GM19395 (cell line): Measurements from ENCODE around the gene AGPAT2.

ENCODE experiments used
- ATAC-seq: cut with Tn5 transposase; IDR thresholded peaks from one replicate; pipeline ENCODE4 v1.9.1; 2021; ENCODE audit warnings: mild to moderate bottlenecking, moderate library complexity; ENCODE audit not compliant: unreplicated experiment

AGPAT2 gene

GRCh38 chr9:136686794-136687711 is at the start of gene AGPAT2:
AGPAT2 (minus strand) TSS chr9:136687457; CDS start chr9:136687357, 100 bp downstream.
- ATAC-seq: peak; percentile 51

DNA sequence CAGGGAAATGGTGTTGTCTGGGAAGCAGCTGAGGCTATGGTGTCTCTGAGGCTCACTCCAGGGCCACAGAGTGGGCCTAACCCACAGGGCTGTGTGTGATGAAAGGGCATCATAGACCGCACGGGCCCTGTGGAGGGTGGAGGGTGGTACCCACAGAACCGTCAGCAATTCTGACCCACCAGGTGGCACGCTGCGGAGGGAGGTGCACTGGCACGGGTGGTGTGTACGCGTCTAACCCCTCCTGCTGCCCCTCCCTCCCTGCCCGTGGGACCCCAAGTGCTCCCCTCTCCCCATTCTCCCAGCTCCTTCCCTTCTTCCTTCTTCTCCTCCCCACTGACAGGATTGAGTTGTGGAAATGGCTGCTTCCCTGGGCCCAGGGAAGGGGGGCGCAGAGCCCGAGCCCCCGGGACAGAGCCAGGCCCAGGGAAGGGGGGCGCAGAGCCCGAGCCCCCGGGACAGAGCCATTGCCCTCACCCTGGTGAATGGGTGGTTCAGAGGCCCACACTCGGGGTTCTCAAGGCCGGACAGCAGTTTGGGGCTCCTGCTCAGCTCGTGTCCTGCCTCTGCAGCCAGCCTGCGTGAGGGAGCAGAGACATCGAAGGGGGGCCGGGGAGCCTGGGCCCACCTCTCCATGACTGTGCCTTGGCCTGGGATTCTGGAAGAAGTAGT is 48.7 kb upstream of the AGPAT2 start:
- no peak for ATAC-seq

DNA sequence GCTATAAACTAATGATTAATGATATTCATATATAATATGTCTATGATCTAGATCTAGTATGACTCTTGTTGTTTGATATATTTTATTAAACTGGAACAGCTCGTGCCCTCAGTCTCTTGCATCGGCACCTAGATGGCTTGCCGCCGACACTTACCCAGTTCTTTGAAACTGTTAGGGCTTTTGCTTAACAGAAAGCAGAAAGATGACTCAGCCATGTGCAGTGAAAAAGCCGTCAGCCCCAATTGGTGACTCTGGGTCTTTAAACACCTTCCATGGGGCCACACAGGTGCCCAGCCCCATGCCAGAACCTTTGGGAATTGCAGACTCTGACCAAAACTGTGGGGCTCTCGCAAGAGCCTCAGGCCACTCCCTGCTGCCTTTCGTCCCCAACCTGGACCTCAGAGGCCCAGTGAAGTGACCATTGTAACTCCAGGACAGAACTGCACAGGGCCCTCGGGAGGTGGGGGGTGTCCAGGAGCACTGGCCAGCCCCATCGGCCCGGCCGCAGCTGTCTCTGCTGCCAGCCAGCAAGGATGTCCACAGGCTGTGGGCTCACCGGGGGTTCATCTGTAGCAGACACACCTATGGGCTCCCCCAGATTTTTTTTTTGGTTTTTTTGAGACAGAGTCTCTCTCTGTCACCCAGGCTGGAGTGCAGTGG is 47.7 kb upstream of the AGPAT2 start:
- no peak for ATAC-seq

GRCh38 chr9:136733611-136734010 is 46.4 kb upstream of the AGPAT2 start:
- no peak for ATAC-seq

DNA sequence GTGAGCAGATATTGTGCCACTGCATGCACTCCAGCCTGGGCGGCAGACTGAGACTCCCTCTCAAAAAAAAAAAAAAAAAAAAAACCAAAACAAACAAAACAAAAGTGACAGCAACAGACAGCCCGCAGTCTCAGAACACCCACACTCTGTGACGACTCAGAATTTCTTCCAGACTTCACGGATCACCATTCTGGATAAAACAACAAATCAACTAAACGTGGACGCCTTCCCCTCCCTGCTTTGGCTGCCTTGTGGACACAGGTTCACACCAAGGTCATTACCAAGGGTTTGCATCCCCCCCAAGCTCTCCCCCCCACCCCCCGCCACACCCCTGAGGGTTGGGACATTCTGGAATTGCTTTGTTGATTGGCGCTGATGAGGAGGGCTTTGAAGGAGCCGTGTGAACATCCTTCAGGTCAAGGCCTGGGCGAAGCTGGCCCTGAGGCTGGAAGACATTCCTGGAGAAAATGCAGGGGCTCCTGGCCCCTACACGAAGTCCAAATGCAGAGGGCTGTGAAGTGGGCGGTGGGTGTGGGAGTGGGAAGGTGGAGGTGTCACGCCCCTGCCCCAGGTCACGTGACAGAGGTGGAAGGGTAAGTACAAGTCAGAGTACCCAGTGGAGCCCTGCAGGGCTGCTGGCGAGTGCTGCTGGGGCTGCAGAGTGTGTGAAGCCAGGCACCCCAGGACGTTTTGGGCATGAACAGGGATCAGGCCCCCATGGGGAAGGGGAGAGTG is 45.4 kb upstream of the AGPAT2 start:
- no peak for ATAC-seq

- no peak for ATAC-seq
Measured at GRCh38 chr9:136729926-136730325, 42.7 kb upstream of the AGPAT2 start.

DNA sequence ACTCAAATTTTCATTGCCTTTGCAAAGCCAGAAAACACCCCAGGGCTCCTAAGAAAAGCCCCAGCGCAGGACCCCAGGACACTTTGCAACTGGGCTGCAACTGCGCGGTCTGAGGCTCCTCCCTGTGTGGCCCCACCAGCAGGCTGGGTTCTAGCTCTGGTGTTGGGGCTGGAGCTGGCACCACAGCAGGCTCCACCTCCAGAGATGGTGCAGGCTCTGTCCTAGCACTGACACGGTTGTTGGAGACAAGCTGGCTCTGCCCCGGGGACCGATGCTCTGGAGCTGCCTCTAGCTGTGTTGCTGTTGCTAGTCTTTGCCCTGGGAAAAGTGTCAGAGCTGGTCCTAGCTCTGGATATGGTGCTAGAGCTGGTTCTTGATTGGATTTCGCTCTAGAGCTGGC is 41.9 kb upstream of the AGPAT2 start:
- ATAC-seq: no peak

DNA sequence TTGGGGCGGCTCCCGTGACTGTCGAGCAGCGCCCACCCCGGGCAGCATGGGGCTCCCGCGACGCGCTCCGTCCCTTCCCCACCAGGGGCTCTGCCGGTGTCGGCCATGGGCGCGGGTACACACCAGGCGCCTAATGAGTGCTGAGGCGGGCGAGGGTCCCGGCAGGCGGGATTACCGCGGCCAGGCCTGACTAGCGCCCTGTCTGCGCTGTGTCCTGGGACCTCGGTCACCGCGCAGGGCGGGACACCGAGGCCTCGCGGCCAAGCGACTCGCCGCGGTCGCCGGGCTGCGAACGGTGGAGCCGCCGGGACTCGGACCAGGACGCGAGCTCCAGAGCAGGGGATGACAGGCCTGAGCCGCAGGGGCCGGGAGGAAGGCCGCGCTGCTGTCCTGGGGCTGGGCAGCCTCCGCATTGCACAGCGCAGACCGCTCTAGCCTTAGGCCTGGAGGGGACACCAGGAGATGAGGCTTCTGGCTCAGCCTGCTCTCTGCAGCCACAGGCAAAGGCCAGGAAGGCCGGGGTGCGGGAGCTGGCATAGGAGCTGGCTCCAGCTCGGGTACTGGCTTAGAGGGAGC is 41.4 kb upstream of the AGPAT2 start:
- peak; percentile 26 for ATAC-seq

GRCh38 chr9:136728080-136728547 is 40.9 kb upstream of the AGPAT2 start:
- peak; percentile 52 for ATAC-seq

DNA sequence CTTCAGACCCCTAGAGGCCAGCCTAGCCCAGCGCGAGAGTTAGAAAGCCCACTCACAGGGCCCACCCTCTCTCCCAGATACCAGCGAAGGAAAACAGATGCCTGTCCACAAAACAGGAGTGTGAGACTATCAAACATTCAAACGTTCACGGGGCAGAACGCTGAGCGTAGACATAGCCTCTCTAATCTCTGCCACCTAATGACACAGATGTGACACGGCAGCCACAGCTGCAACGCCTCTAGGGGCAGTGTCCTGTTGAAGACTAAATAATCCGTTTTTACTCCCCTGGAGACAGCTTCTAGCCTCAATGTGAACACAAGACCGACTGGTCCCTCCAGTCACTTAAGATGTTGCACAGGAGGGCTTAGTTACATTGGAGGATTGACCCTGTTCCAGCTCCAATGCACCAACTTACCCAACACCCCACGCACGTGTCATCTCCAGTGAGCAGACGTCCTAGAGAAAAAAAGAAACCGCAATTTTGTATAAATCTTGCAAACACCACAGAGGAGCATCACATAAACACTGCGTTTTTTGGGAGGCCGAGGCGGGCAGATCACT is 39.5 kb upstream of the AGPAT2 start:
- no peak for ATAC-seq

GRCh38 chr9:136726118-136726517 is 38.9 kb upstream of the AGPAT2 start:
- no peak for ATAC-seq

DNA sequence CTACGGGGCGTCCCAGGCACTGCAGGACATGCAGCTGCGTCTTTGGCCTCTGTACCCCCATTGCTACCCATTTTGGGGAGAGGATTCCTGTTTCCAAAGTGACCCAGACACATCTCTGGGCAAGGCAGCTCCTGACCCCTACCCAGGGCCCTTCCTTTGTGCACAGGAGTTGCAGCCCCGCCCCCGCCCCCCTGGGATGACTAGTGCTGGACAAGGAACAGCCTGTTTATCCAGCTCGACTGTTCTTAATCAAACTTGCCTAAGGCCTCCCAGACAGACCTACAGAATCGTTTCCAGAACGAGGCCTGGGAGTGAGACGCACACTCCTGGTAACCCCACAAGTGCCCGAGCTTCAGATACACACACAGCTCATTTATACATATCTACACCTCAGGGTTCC is 38.4 kb upstream of the AGPAT2 start:
- no peak for ATAC-seq

DNA sequence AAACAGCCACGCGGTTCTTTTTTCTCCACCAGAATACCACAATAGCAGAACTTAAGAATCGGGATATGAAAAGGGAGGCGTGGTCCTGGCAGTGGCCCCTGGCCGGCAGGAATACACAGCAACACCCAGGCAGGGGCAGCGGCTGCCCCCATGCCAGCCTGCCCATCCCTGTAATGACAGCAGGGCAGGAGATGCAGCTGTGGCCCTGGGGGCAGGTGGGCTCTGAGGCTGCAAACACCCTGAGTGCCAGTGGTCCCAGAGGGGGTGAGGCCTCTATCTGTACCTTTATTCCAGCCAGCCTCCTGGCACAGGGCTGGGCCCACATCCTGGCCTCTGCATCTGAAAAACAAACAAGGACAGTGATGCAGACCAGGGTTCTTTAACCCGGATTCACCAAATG is 37.5 kb upstream of the AGPAT2 start:
- no peak for ATAC-seq

GRCh38 chr9:136723989-136724388 is 36.7 kb upstream of the AGPAT2 start:
- ATAC-seq: no peak

DNA sequence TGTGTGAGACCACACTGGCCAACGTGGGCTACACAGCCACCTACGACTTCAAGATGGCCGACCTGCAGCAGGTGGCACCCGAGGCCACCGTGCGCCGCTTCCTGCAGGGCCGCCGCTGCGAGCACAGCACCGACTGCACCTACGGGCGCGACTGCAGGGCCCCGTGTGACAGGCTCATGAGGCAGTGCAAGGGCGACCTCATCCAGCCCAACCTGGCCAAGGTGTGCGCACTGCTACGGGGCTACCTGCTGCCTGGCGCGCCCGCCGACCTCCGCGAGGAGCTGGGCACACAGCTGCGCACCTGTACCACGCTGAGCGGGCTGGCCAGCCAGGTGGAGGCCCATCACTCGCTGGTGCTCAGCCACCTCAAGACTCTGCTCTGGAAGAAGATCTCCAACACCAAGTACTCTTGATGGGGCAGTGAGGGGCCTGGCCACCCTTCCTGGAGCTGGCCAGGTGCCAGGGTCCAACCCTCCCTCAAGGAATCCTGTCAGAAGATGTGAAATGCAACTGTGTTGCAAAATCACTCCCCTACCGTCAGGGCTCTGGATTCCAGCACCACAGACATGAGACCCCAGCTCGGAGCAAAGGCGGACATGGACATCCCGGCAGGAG is 36.2 kb upstream of the AGPAT2 start:
- ATAC-seq: no peak

DNA sequence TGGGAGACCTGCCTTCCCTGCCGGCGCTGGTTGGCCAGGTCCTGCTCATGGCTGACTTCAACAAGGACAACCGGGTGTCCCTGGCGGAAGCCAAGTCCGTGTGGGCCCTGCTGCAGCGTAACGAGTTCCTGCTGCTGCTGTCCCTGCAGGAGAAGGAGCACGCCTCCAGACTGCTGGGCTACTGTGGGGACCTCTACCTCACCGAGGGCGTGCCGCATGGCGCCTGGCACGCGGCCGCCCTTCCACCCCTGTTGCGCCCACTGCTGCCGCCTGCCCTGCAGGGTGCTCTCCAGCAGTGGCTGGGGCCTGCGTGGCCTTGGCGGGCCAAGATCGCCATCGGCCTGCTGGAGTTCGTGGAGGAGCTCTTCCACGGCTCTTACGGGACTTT is 35.7 kb upstream of the AGPAT2 start:
- ATAC-seq: no peak

- no peak for ATAC-seq
Measured at GRCh38 chr9:136722093-136722968, 35.1 kb upstream of the AGPAT2 start.

- no peak for ATAC-seq
Measured at GRCh38 chr9:136721339-136722092, 34.3 kb upstream of the AGPAT2 start.
